ENCODE data around the gene ANKRD40CL.

DNA sequence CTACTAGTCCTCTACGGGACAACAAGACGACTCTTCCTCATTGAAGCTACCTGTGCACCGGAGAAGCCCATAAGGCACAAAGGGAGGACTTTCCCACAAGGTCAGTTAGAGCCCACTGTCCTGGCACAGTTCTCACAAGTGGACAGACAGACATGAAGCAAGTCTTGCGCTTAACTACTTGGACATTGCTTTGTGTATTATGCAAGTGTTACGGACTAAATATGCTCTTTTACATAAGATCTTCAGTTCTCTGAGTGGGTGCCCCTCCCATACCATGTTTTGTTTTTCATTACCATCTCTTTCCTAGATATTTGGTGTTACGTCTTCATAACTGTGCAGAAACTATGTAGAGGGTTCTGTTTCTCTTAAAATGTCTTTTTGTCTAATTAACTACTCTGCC, 18.1 kb downstream of the ANKRD40CL start:
- TF ChIP-seq EP300 (IDR thresholded peaks at IDR 0.05), result no peak
- no peak for TF ChIP-seq POLR2A (IDR thresholded peaks at IDR 0.05)

Measured in tibial nerve (tissue), 3 donors.